H54 (cell line): ENCODE measurements around the gene EFHB.

Source experiments
- DNase-seq: peaks from one replicate; pipeline ENCODE4 v3.0.0; 2011; ENCODE audit warnings: low spot score, mixed read lengths; ENCODE audit not compliant: insufficient read length
- FAIRE-seq: peaks from 3 replicates; lab custom pipeline; 2011; peaks lifted over from hg19 to GRCh38; lab: Jason Lieb, UNC
- POLR2A ChIP-seq: IDR thresholded peaks from 2 replicates; pipeline ENCODE4 v1.6.1; 2011; ENCODE audit warnings: low read depth, mild to moderate bottlenecking, low read length

EFHB gene

GRCh38 chr3:19945969-19946831, 12.2 kb upstream of the EFHB start:
- FAIRE-seq (no peak), DNase-seq (no peak)
- TF ChIP-seq POLR2A = no peak

GRCh38 chr3:19945534-19945933, 11.5 kb upstream of the EFHB start:
- no peak for DNase-seq
- TF ChIP-seq POLR2A = no peak
- no peak for FAIRE-seq

GRCh38 chr3:19940643-19941042, 6.6 kb upstream of the EFHB start:
- DNase-seq (no peak), FAIRE-seq (no peak)
- no peak for TF ChIP-seq POLR2A

- TF ChIP-seq POLR2A = no peak
- no peak for FAIRE-seq
- DNase-seq = no peak
Measured at GRCh38 chr3:19938295-19938627, 4.2 kb upstream of the EFHB start.

DNA sequence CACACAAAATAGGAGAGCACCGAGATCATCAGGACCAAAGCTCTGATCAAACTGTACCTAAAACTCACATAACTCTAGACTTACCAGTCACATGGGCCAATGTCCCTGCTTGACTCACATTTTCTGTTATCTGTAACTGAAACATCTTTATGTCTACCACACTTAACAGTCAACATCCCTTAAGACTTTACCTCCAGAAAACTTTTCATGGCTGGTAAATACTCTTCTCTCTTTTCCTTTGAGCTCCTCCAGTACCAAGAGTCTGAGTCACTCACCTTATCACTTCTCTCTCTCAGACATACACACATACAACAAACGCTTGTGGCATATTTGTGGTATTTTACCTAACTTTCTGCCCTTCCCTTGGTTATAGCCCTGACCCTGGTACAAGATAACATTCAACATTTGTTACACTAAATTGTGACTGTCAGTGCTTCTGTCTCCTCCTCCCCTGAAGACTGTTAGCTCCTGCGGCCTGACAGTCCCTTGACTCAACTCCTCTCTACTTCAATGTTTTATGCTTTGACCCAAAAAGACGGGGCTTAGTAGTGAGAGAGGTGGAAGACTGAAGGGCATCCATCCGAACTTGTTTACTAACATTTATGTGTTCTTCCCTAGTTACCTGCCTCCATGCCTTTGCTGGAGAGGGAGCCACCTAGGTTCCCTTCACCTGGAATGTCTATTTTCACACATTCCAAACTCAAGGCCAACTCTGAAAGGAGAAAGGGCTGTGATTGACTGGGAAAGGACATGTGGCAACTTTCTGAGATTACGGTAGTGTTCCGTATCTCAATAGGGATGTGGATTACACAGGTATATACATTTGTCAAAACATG, 3.7 kb upstream of the EFHB start:
- TF ChIP-seq POLR2A = no peak
- DNase-seq = peak; percentile 27
- peak; percentile 30 for FAIRE-seq

GRCh38 chr3:19932422-19932821, 1.6 kb downstream of the EFHB start:
- no peak for DNase-seq
- TF ChIP-seq POLR2A = no peak
- no peak for FAIRE-seq

GRCh38 chr3:19931767-19932188, 2.2 kb downstream of the EFHB start:
- DNase-seq (no peak), FAIRE-seq (peak; percentile 50)
- TF ChIP-seq POLR2A = no peak

DNA sequence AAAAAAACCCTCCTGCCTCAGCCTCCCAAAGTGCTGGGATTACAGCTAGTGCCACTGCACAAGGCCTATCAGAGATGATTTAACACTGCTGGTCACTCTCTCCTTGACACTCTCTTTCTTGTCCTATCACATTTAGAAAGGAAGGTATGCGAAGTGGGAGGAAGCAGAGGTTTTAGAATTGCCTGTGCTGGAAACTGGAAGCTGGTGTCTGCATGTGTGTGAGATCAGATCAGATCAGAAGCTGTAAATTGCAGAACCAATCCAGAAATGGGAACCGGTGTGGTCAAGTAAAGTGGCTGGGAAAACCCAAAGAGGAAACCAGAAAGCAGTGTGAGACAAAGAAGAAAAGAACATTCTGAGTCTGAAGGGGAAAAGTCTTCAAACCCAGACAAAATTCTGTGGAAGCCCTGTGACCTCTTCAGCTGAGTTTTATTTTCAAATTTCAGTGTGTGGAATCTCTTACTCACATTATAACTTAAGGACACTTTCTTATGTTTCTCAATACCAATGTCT, 2.8 kb downstream of the EFHB start:
- FAIRE-seq (no peak), DNase-seq (no peak)
- TF ChIP-seq POLR2A = no peak

- no peak for FAIRE-seq
- no peak for DNase-seq
- TF ChIP-seq POLR2A = no peak
Measured at GRCh38 chr3:19920401-19921080, 13.5 kb downstream of the EFHB start.

- DNase-seq (no peak), FAIRE-seq (no peak)
- no peak for TF ChIP-seq POLR2A
Measured at GRCh38 chr3:19917167-19917566, 16.9 kb downstream of the EFHB start.

DNA sequence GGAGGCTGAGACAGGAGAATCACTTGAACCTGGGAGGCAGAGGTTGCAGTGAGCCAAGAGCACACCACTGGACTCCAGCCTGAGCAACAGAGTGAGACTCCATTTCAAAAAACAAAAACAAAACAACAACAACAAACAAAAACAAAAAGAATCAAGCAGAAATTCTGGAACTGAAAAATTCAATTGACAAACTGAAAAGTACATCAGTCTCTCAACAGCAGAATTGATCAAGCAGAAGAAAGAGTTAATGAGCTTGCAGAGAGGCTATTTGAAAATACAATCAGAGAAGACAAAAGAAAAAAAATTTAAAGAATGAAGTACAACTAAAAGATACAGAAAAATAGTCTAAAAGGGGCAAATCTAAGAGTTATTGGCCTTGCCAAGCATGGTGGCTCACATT, 22.6 kb downstream of the EFHB start:
- no peak for DNase-seq
- TF ChIP-seq POLR2A = no peak
- FAIRE-seq = no peak

GRCh38 chr3:19907523-19907922, 26.5 kb downstream of the EFHB start:
- no peak for FAIRE-seq
- TF ChIP-seq POLR2A = no peak
- DNase-seq = no peak

GRCh38 chr3:19903649-19904048, 30.4 kb downstream of the EFHB start:
- no peak for FAIRE-seq

DNA sequence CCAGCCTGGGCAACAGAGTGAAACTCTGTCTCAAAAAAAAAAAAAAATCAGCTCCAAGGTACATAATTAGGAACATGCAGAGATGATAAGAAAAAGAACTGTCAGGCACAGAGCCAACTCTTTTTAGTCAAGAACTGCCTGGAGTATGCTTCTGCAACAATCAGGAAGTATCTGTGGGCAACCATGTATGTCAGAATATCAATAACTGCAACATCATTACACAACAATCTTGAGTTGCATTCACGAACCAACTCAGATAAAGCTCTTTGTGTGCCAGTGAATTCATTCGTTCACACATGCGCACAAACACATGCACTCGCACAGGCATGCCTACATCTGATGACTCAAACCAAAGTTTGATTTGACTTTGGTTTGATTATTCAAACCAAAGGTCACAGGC, 32.1 kb downstream of the EFHB start:
- FAIRE-seq (no peak), DNase-seq (no peak)
- TF ChIP-seq POLR2A = no peak

More at GRCh38 chr3:19903649-19904048, 30.4 kb downstream of the EFHB start:
- TF ChIP-seq POLR2A = no peak
- no peak for DNase-seq
